GM23248 (cell line): ENCODE data around the gene GOLT1B.

ENCODE experiments used
- EZH2 ChIP-seq: fragments of 200-600 bp; sonication (generic); IDR thresholded peaks from 2 replicates; pipeline ENCODE4 v1.6.1; 2018; ENCODE audit warnings: antibody characterized with exemption, mild to moderate bottlenecking; ENCODE audit not compliant: insufficient read depth, poor library complexity, severe bottlenecking
- EZH2phosphoT487 ChIP-seq: fragments of 200-600 bp; sonication (generic); IDR thresholded peaks from 2 replicates; pipeline ENCODE4 v1.6.1; 2018; ENCODE audit warnings: antibody characterized with exemption, moderate library complexity, mild to moderate bottlenecking, low read depth; ENCODE audit not compliant: insufficient read depth

DNA sequence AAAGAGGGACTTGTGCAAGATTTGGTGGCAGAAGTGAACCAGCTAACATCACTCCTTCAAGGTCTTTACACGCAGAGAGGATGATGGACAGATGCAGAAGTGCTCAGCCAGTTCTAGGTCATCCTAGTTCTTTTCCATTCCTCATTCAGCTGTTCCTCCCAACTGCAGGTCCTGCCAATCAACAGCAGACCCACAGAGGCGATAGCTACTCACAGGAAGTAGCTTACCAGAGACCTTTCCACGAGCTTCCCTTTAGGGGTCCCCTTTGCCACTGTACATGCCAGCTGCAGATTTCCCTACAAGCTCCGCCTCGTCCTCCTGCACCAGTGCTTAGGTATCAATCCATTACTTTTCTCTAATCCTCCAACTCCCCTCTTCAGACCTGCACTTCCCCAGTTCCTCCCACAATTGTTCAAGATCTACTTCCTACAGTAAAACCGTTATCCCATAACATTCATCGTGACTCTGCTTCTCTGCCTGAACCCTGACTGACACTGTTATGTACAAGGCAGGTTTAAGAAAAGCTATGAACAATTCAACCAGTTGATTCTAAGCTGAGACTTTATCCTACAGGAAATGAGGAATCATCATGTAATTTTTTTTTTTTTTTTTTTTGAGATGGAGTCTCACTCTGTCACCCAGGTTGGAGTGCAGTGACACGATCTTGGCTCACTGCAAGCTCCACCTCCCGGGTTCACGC lies 22.7 kb upstream of the GOLT1B start:
- TF ChIP-seq EZH2phosphoT487 (no peak), EZH2 (no peak)
